Panc1 (cell line): ENCODE measurements around the gene SLC9A7.

Experiments used
- CTCF ChIP-seq: fragments of 450-650 bp; IDR thresholded peaks from 2 replicates; pipeline ENCODE4 v1.5.1; 2017; ENCODE audit warnings: mild to moderate bottlenecking
- TF ChIP-seq, protein P1 (sequence below), 2 experiments: IDR thresholded peaks; 2 replicates each; pipeline ENCODE4 v1.6.1; 2011 to 2012; ENCODE audit warnings: low read depth in 2 of 2, control low read depth in 1 of 2, low read length in 1 of 2, mild to moderate bottlenecking in 1 of 2, moderate library complexity in 1 of 2; ENCODE audit not compliant: insufficient read depth in 1 of 2

DNA sequence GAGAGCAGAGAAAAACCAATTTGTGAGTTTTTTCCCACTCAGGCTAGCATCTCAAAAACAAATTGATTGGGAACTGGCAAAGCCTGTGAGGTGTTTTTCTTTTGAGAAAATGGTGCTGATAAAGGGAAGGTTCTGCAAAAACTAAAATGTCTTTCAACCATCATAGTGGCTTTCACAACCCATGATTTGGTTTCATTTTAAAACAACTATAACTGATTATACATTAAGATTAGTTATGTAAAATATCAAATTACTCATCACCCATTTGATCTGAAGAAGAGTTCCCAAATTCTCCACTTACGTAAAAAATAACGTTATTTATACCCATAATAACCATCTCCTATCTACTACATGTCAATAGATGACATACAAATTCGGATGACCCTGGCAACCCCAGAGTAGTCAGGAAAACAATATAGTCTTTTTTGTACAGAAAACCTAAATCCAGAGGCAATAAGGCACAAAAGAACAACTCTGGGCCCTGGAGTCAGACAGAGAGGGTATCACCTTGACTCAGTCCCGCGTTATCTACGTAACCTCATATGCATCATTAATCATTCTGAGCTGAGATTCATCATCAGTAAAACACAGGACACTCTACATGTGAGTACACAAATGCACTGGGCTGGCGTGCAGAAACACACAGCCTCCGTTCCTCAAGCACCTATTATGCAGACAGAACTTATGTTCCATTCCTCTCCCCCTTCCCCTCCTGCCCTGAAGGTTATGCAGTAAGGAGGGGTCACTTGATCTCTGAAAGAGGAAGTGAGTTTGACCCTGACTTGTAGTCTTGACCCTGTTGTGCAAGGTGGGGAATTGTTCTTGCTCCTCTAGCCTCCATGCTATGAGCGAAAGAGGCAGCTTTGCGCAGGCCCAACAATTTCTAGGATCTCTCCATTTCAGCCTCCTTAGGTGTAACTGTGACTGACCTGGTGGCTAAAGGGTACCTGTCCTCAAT lies 82.2 kb downstream of the SLC9A7 start:
- TF ChIP-seq CTCF = no peak
- TF ChIP-seq, protein P1, sequence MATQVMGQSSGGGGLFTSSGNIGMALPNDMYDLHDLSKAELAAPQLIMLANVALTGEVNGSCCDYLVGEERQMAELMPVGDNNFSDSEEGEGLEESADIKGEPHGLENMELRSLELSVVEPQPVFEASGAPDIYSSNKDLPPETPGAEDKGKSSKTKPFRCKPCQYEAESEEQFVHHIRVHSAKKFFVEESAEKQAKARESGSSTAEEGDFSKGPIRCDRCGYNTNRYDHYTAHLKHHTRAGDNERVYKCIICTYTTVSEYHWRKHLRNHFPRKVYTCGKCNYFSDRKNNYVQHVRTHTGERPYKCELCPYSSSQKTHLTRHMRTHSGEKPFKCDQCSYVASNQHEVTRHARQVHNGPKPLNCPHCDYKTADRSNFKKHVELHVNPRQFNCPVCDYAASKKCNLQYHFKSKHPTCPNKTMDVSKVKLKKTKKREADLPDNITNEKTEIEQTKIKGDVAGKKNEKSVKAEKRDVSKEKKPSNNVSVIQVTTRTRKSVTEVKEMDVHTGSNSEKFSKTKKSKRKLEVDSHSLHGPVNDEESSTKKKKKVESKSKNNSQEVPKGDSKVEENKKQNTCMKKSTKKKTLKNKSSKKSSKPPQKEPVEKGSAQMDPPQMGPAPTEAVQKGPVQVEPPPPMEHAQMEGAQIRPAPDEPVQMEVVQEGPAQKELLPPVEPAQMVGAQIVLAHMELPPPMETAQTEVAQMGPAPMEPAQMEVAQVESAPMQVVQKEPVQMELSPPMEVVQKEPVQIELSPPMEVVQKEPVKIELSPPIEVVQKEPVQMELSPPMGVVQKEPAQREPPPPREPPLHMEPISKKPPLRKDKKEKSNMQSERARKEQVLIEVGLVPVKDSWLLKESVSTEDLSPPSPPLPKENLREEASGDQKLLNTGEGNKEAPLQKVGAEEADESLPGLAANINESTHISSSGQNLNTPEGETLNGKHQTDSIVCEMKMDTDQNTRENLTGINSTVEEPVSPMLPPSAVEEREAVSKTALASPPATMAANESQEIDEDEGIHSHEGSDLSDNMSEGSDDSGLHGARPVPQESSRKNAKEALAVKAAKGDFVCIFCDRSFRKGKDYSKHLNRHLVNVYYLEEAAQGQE (IDR thresholded peaks at IDR 0.05; ENCODE audit: insufficient read depth in 1 of 2, low read depth in 2 of 2, low read length in 1 of 2) = no peak
